ENCODE data around the gene PTPRD. TPM values are rescaled to one million over a fixed set of nuclear protein-coding genes. Genes with fewer than 3 reads are reported as not detected.

Gene PTPRD
- total and polyA plus RNA-seq, 2 experiments from 2014 or later, result 11.5 to 58.0 TPM

DNA sequence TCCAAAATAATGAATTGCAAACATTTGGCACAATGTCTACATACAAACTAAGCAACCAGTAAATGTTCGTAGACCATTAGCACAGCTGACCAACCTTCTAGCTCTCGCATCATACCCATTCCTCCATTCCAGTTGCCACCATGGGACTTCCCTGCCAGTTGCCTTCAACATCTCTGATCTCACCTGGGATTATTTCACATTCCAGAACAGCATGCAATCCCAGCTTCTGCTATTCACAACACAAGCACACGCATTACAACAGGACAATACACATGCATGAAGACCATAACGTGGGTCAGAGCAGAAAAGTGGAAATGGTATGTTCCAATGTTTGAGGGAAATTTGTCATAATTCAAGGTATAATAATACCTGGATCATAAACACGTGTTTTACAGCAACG lies 1965.0 kb downstream of the PTPRD start:
- Mint-ChIP-seq H3K4me1 (peaks cover 21% of the 10 kb centered on the region), H3K9me3 (no peaks in the 10 kb centered on the region; the same call in 2 of the 3 replicates), H3K27me3 (ENCODE audit: insufficient read depth, low read depth, poor library complexity) (no peaks in the 10 kb centered on the region), H3K36me3 (ENCODE audit: low read depth) (no peaks in the 10 kb centered on the region; the same call in 2 of the 3 replicates), H3K27ac (0 out of 2 replicates have a peak overlapping the region, but pooled peaks have one; percentile 2), H3K4me3 (no peak overlapping the region)
- ATAC-seq (no peak), DNase-seq (ENCODE audit: low spot score) (no peak)
- no peaks in the 10 kb centered on the region for H3K36me3 ChIP-seq (ENCODE audit: insufficient read depth)
- H3K27ac ChIP-seq (ENCODE audit: low read depth), result no peak overlapping the region
- no peaks in the 10 kb centered on the region for H3K9me2 ChIP-seq (ENCODE audit: insufficient read depth)
- H4K20me1 ChIP-seq (replicated peaks; ENCODE audit: insufficient read depth), result no peaks in the 10 kb centered on the region
- H2AFZ ChIP-seq, result no peak overlapping the region
- H3K4me1 ChIP-seq (ENCODE audit: insufficient read depth), result peaks cover 10% of the 10 kb centered on the region; the same call in 1 of the 2 replicates
- no peaks in the 10 kb centered on the region for H3K27me3 ChIP-seq (ENCODE audit: insufficient read depth)
- no peak overlapping the region for H3K4me3 ChIP-seq
- TF ChIP-seq ZNF114 (CRISPR knock-in tag; IDR thresholded peaks at IDR 0.05) (0 out of 2 replicates have a peak, but pooled peaks have one; percentile 38), EZH2 (IDR thresholded peaks at IDR 0.05; ENCODE audit: low read depth, unreplicated experiment) (no peak), POLR2AphosphoS5 (IDR thresholded peaks at IDR 0.05; ENCODE audit: low read depth) (no peak)
- TF ChIP-seq, protein P1, sequence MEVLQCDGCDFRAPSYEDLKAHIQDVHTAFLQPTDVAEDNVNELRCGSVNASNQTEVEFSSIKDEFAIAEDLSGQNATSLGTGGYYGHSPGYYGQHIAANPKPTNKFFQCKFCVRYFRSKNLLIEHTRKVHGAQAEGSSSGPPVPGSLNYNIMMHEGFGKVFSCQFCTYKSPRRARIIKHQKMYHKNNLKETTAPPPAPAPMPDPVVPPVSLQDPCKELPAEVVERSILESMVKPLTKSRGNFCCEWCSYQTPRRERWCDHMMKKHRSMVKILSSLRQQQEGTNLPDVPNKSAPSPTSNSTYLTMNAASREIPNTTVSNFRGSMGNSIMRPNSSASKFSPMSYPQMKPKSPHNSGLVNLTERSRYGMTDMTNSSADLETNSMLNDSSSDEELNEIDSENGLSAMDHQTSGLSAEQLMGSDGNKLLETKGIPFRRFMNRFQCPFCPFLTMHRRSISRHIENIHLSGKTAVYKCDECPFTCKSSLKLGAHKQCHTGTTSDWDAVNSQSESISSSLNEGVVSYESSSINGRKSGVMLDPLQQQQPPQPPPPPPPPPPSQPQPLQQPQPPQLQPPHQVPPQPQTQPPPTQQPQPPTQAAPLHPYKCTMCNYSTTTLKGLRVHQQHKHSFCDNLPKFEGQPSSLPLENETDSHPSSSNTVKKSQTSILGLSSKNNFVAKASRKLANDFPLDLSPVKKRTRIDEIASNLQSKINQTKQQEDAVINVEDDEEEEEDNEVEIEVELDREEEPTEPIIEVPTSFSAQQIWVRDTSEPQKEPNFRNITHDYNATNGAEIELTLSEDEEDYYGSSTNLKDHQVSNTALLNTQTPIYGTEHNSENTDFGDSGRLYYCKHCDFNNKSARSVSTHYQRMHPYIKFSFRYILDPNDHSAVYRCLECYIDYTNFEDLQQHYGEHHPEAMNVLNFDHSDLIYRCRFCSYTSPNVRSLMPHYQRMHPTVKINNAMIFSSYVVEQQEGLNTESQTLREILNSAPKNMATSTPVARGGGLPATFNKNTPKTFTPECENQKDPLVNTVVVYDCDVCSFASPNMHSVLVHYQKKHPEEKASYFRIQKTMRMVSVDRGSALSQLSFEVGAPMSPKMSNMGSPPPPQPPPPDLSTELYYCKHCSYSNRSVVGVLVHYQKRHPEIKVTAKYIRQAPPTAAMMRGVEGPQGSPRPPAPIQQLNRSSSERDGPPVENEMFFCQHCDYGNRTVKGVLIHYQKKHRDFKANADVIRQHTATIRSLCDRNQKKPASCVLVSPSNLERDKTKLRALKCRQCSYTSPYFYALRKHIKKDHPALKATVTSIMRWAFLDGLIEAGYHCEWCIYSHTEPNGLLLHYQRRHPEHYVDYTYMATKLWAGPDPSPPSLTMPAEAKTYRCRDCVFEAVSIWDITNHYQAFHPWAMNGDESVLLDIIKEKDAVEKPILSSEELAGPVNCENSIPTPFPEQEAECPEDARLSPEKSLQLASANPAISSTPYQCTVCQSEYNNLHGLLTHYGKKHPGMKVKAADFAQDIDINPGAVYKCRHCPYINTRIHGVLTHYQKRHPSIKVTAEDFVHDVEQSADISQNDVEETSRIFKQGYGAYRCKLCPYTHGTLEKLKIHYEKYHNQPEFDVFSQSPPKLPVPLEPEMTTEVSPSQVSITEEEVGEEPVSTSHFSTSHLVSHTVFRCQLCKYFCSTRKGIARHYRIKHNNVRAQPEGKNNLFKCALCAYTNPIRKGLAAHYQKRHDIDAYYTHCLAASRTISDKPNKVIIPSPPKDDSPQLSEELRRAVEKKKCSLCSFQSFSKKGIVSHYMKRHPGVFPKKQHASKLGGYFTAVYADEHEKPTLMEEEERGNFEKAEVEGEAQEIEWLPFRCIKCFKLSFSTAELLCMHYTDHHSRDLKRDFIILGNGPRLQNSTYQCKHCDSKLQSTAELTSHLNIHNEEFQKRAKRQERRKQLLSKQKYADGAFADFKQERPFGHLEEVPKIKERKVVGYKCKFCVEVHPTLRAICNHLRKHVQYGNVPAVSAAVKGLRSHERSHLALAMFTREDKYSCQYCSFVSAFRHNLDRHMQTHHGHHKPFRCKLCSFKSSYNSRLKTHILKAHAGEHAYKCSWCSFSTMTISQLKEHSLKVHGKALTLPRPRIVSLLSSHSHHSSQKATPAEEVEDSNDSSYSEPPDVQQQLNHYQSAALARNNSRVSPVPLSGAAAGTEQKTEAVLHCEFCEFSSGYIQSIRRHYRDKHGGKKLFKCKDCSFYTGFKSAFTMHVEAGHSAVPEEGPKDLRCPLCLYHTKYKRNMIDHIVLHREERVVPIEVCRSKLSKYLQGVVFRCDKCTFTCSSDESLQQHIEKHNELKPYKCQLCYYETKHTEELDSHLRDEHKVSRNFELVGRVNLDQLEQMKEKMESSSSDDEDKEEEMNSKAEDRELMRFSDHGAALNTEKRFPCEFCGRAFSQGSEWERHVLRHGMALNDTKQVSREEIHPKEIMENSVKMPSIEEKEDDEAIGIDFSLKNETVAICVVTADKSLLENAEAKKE (CRISPR knock-in tag; IDR thresholded peaks at IDR 0.05), result peak; percentile 78
- TF ChIP-seq, protein P2, sequence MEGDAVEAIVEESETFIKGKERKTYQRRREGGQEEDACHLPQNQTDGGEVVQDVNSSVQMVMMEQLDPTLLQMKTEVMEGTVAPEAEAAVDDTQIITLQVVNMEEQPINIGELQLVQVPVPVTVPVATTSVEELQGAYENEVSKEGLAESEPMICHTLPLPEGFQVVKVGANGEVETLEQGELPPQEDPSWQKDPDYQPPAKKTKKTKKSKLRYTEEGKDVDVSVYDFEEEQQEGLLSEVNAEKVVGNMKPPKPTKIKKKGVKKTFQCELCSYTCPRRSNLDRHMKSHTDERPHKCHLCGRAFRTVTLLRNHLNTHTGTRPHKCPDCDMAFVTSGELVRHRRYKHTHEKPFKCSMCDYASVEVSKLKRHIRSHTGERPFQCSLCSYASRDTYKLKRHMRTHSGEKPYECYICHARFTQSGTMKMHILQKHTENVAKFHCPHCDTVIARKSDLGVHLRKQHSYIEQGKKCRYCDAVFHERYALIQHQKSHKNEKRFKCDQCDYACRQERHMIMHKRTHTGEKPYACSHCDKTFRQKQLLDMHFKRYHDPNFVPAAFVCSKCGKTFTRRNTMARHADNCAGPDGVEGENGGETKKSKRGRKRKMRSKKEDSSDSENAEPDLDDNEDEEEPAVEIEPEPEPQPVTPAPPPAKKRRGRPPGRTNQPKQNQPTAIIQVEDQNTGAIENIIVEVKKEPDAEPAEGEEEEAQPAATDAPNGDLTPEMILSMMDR (conservative IDR thresholded peaks at IDR 0.05; ENCODE audit: low read depth in 2 of 2), result no peak
- no peak overlapping the region for H3K4me2 ChIP-seq
- H3K79me2 ChIP-seq (replicated peaks; ENCODE audit: insufficient read depth), result no peaks in the 10 kb centered on the region; the same call in none of the 2 replicates
- H3F3A ChIP-seq (replicated peaks; ENCODE audit: low read depth), result no peaks in the 10 kb centered on the region
